Caco-2 (cell line): ENCODE measurements around the gene MAN1A1. TPM values are rescaled to one million over a fixed set of nuclear protein-coding genes. Genes with fewer than 3 reads are reported as not detected.

ENCODE experiments used
- BruUV-seq: library from RNA; stranded (reverse); fragments of 400-500 nt; replicated peaks from 2 replicates; lab custom pipeline; 2021; lab: Mats Ljungman, UMichigan
- CTCF ChIA-PET: fragments of 300-600 bp; sonication (Branson Sonifier 250); formaldehyde crosslinking; loops from one replicate; lab custom pipeline; 2022; ENCODE audit warnings: antibody characterized with exemption; lab: Charles Lee
- POLR2A ChIA-PET: fragments of 300-600 bp; sonication (Branson Sonifier 250); formaldehyde crosslinking; loops from one replicate; lab custom pipeline; 2022; ENCODE audit warnings: antibody characterized with exemption; lab: Charles Lee
- DNase-seq, 2 experiments: peaks; one replicate each; pipeline versions ENCODE4 v3.0.0 to v3.0.0-alpha.2; 2020 to 2022
- H3K27me3 ChIP-seq: replicated peaks from 2 replicates; pipeline ENCODE4 v1.6.0; 2011; ENCODE audit warnings: low read length; ENCODE audit not compliant: control insufficient read depth, insufficient read depth
- H3K36me3 ChIP-seq: 2 replicates; pipeline ENCODE4 v1.5.1; 2011; ENCODE audit warnings: low read length; ENCODE audit not compliant: control insufficient read depth, insufficient read depth
- H3K4me1 ChIP-seq: fragments of 250-450 bp; sonication (Bioruptor Pico); 2 replicates; pipeline ENCODE4 v1.5.1; 2020; ENCODE audit warnings: mild to moderate bottlenecking
- H3K4me3 ChIP-seq: 2 replicates; pipeline ENCODE4 v1.5.1; 2011; ENCODE audit warnings: low read depth, mild to moderate bottlenecking, control low read depth, low read length
- H3K9me3 ChIP-seq: fragments of 250-450 bp; sonication (Bioruptor Pico); 2 replicates; pipeline ENCODE4 v1.5.1; 2020; ENCODE audit warnings: mild to moderate bottlenecking, moderate library complexity
- H3K27ac Mint-ChIP-seq: one replicate; pipeline ENCODE4 v1.8.0; 2022; ENCODE audit warnings: mixed read lengths; ENCODE audit not compliant: unreplicated experiment
- H3K27me3 Mint-ChIP-seq: one replicate; pipeline ENCODE4 v1.8.0; 2022; ENCODE audit warnings: mixed read lengths; ENCODE audit not compliant: insufficient read depth, unreplicated experiment
- H3K36me3 Mint-ChIP-seq: one replicate; pipeline ENCODE4 v1.8.0; 2022; ENCODE audit warnings: mild to moderate bottlenecking, mixed read lengths; ENCODE audit not compliant: insufficient read depth, unreplicated experiment
- H3K4me1 Mint-ChIP-seq: one replicate; pipeline ENCODE4 v1.8.0; 2022; ENCODE audit warnings: low read depth, mixed read lengths; ENCODE audit not compliant: unreplicated experiment
- H3K4me3 Mint-ChIP-seq: one replicate; pipeline ENCODE4 v1.8.0; 2022; ENCODE audit warnings: mild to moderate bottlenecking, moderate library complexity, mixed read lengths; ENCODE audit not compliant: unreplicated experiment
- H3K9me3 Mint-ChIP-seq: one replicate; pipeline ENCODE4 v1.8.0; 2022; ENCODE audit warnings: mixed read lengths; ENCODE audit not compliant: unreplicated experiment
- intact Hi-C: fragments of 100-400 bp; cut with micrococcal nuclease; formaldehyde crosslinking; loops from one replicate; pipeline ENCODE4 v1.10.0; 2022; ENCODE audit not compliant: unreplicated experiment
- total RNA-seq: library from RNA; stranded (reverse); gene quantifications from 2 replicates; pipeline ENCODE4 v1.2.3, GENCODE V29; 2022
- TF ChIP-seq, protein P1 (sequence below), 2 experiments: fragments of 200-600 bp in 1 of 2; IDR thresholded peaks; 1 replicate in 1 of 2; 2 replicates in 1 of 2; pipeline versions ENCODE4 v1.5.1 to v1.8.0; 2011 to 2022; ENCODE audit warnings: antibody characterized with exemption in 1 of 2, control low read depth in 1 of 2, inconsistent platforms in 1 of 2, low read depth in 1 of 2, low read length in 1 of 2, mild to moderate bottlenecking in 1 of 2, moderate library complexity in 1 of 2; ENCODE audit not compliant: insufficient read depth in 1 of 2, severe bottlenecking in 1 of 2, unreplicated experiment in 1 of 2

The MAN1A1 gene
- total RNA-seq, 1 experiment from 2014 or later, result 28.7 TPM

DNA sequence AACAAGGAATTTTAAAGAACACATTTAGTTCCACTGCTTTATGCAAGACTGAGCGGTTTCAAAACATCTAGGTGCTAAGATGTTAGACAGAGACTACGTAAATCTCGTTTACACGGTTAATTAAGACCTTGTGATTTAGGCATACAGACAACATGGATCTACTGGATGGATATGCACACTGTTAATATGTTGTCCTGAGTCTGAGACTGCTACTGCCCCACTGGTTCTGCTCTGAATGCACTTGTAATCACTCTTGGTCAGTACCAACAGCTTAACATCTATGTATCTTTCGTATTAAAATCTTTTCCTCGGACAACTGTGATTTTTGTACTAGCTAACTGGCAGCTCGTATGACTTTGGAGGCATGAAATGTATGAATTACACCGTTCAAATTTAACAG lies 3.1 kb downstream of the MAN1A1 start:
- CTCF ChIA-PET, result interaction anchor here (1.4 to 2.8 kb wide), 2 partner anchors 17 to 197 kb away, joined by 3 to 13 read pairs; no protein-coding TSS in a partner anchor
- TF ChIP-seq, protein P1, sequence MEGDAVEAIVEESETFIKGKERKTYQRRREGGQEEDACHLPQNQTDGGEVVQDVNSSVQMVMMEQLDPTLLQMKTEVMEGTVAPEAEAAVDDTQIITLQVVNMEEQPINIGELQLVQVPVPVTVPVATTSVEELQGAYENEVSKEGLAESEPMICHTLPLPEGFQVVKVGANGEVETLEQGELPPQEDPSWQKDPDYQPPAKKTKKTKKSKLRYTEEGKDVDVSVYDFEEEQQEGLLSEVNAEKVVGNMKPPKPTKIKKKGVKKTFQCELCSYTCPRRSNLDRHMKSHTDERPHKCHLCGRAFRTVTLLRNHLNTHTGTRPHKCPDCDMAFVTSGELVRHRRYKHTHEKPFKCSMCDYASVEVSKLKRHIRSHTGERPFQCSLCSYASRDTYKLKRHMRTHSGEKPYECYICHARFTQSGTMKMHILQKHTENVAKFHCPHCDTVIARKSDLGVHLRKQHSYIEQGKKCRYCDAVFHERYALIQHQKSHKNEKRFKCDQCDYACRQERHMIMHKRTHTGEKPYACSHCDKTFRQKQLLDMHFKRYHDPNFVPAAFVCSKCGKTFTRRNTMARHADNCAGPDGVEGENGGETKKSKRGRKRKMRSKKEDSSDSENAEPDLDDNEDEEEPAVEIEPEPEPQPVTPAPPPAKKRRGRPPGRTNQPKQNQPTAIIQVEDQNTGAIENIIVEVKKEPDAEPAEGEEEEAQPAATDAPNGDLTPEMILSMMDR (IDR thresholded peaks at IDR 0.05; ENCODE audit: insufficient read depth in 1 of 2, low read depth in 1 of 2, low read length in 1 of 2, severe bottlenecking in 1 of 2, unreplicated experiment in 1 of 2), result no peak
- Histone ChIP-seq H3K9me3 (no peaks in the 10 kb centered on the region), H3K36me3 (peaks cover 1% of the 10 kb centered on the region; the same call in 1 of the 2 replicates), H3K27me3 (no peaks in the 10 kb centered on the region), H3K4me3 (peak overlapping the region; percentile 81), H3K4me1 (peaks cover 17% of the 10 kb centered on the region)
- DNase-seq, result no peak
- peaks cover 6% of the 10 kb centered on the region for H3K4me1 Mint-ChIP-seq
- no peak overlapping the region for H3K27ac Mint-ChIP-seq
- peak overlapping the region; percentile 81 for H3K4me3 Mint-ChIP-seq
- intact Hi-C loops, result loop anchor here (5.0 to 10.0 kb wide), 2 partner anchors 86 to 382 kb away; no protein-coding TSS in a partner anchor
- no TSS peak for BruUV-seq
- no peaks in the 10 kb centered on the region for H3K9me3 Mint-ChIP-seq
- POLR2A ChIA-PET, result no interaction called here
- no peaks in the 10 kb centered on the region for H3K27me3 Mint-ChIP-seq
- peaks cover 9% of the 10 kb centered on the region for H3K36me3 Mint-ChIP-seq

DNA sequence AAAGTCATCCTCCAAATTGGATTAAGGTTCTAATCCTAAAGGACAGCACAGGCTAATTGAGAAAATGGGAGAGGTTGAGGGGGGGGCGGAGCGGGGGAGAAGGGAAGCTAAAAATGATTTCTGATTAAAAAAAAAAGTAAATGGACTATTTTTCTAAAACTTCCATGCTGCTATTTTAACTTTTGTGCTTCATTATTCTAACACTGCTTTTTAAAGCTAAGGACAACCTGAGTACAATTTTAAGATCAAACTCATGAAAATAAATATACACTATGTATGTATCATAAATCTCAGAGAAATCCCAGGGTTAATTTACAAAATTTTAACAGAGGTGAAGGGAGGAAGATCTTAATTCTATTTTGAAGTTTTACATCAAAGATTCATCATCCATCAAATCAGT lies 4.4 kb downstream of the MAN1A1 start:
- TF ChIP-seq, protein P1 (IDR thresholded peaks at IDR 0.05; ENCODE audit: insufficient read depth in 1 of 2, low read depth in 1 of 2, low read length in 1 of 2, severe bottlenecking in 1 of 2, unreplicated experiment in 1 of 2), result no peak
- peaks cover 9% of the 10 kb centered on the region for H3K36me3 Mint-ChIP-seq
- H3K4me1 Mint-ChIP-seq, result peaks cover 6% of the 10 kb centered on the region
- Histone ChIP-seq H3K4me3 (no peak overlapping the region), H3K9me3 (no peaks in the 10 kb centered on the region), H3K4me1 (peaks cover 23% of the 10 kb centered on the region), H3K36me3 (peaks cover 1% of the 10 kb centered on the region; the same call in 1 of the 2 replicates), H3K27me3 (no peaks in the 10 kb centered on the region)
- ChIA-PET POLR2A (interaction anchor here (0.7 kb wide), 1 partner anchor 31 kb away, joined by 3 read pairs; no protein-coding TSS in a partner anchor), CTCF (interaction anchor here (0.6 kb wide), 1 partner anchor 19 kb away, joined by 3 read pairs; no protein-coding TSS in a partner anchor)
- no peaks in the 10 kb centered on the region for H3K9me3 Mint-ChIP-seq
- BruUV-seq, result no TSS peak
- DNase-seq, result no peak
- no peaks in the 10 kb centered on the region for H3K27me3 Mint-ChIP-seq
- peak overlapping the region; percentile 27 for H3K4me3 Mint-ChIP-seq
- no peak overlapping the region for H3K27ac Mint-ChIP-seq
- intact Hi-C loops, result loop anchor here (5.0 to 10.0 kb wide), 2 partner anchors 87 to 380 kb away; no protein-coding TSS in a partner anchor

DNA sequence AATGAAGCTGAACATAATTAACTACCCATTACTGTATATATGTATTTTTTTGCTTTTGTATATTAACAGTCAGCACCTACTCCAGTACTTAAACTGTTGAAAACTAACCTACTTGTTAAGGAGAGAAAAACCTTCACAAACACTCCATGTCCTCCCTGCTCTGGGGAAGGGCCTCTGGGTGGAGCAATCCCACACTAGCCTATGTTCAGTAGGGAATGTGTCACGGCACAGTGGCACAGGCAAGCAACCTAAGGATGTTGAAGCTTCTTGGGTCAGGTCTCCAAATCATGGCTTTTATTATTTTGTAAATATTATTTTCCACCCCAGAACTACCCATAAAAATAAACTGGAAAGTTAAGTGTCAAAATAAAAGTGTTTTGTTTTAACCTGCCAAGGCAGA lies 5.3 kb downstream of the MAN1A1 start:
- Mint-ChIP-seq H3K27ac (no peak overlapping the region), H3K36me3 (peaks cover 5% of the 10 kb centered on the region), H3K4me1 (peaks cover 6% of the 10 kb centered on the region), H3K9me3 (no peaks in the 10 kb centered on the region), H3K4me3 (no peak overlapping the region), H3K27me3 (no peaks in the 10 kb centered on the region)
- BruUV-seq, result no TSS peak
- CTCF ChIA-PET, result no interaction called here
- Histone ChIP-seq H3K9me3 (no peaks in the 10 kb centered on the region), H3K4me3 (no peak overlapping the region), H3K4me1 (peaks cover 23% of the 10 kb centered on the region), H3K36me3 (peaks cover 1% of the 10 kb centered on the region; the same call in 1 of the 2 replicates), H3K27me3 (no peaks in the 10 kb centered on the region)
- DNase-seq, result no peak
- intact Hi-C loops, result loop anchor here (10.0 kb wide), 1 partner anchor 380 kb away; no protein-coding TSS in a partner anchor
- TF ChIP-seq, protein P1 (IDR thresholded peaks at IDR 0.05; ENCODE audit: insufficient read depth in 1 of 2, low read depth in 1 of 2, low read length in 1 of 2, severe bottlenecking in 1 of 2, unreplicated experiment in 1 of 2), result no peak
- POLR2A ChIA-PET, result no interaction called here
